ENCODE results near the gene CDC20. TPM values are rescaled to one million over a fixed set of nuclear protein-coding genes. Genes with fewer than 3 reads are reported as not detected.
A peak's percentile ranks its signal among the peaks of the same experiment; 100 is the strongest.

The CDC20 gene
- polyA plus RNA-seq (2012; rRNA removed) = 56.1 and 82.7 TPM in 2 replicates
- 36.0 and 52.4 TPM in 2 replicates for polyA plus RNA-seq (2012; cell fraction: cytosol; rRNA removed)
- 56.6 and 58.4 TPM in 2 replicates for polyA plus RNA-seq (2012; cell fraction: nucleus; rRNA removed)

GRCh38 chr1:43358746-43359693, at the start of gene CDC20:
TSS of gene CDC20 (plus strand) at chr1:43358981. CDS start at chr1:43359216, 235 bp downstream.
- Histone ChIP-seq H3K27me3 (ENCODE audit: insufficient read depth) (no peaks in the 10 kb centered on the region), H3K9me3 (no peaks in the 10 kb centered on the region), H3K4me3 (ENCODE audit: low read depth in 2 of 2, low read length in 1 of 2) (peak within 1 kb of the TSS; percentile 78 to 79), H3K4me2 (peak within 1 kb of the TSS; percentile 87), H4K20me1 (ENCODE audit: insufficient read depth) (no peaks in the 10 kb centered on the region), H3K4me1 (ENCODE audit: control insufficient read depth in 1 of 2, insufficient read depth in 2 of 2, low read depth in 1 of 2, low read length in 1 of 2) (peaks cover 7 to 30% of the 10 kb centered on the region in 2 experiments; a peak in 1 of 4 replicates), H2AFZ (ENCODE audit: low read depth) (peak within 1 kb of the TSS; percentile 94), H3K27ac (ENCODE audit: low read depth in 2 of 2, low read length in 1 of 2) (peak within 1 kb of the TSS; percentile 81 to 90), H3K79me2 (ENCODE audit: insufficient read depth) (peaks cover 52% of the 10 kb centered on the region), H3K36me3 (replicated peaks in 1 of 2; ENCODE audit: control insufficient read depth in 1 of 2, insufficient read depth in 2 of 2, low read length in 1 of 2) (peaks cover 23 to 35% of the 10 kb centered on the region in 2 experiments), H3K9ac (peak within 1 kb of the TSS; percentile 93), H3F3A (replicated peaks; ENCODE audit: insufficient read depth) (peaks cover 34% of the 10 kb centered on the region), H3K9me2 (no peaks in the 10 kb centered on the region)
- CTCF ChIA-PET = interaction anchor here (1.0 to 2.1 kb wide), 6 partner anchors 9 to 132 kb away, joined by 3 to 9 read pairs (median 5); partner anchors contain the start of genes ELOVL1, MED8 and SZT2
- 2% methylated on average over 13 of the region's 59 CpGs for WGBS (ENCODE audit: low lambda C conversion rate)
- peak; percentile 96 for DNase-seq
- POLR2A ChIA-PET = interaction anchor here (0.9 to 1.6 kb wide), 6 partner anchors 9 to 136 kb away, joined by 3 to 8 read pairs (median 4); partner anchors contain the start of genes ELOVL1, MED8 and SZT2
- TF ChIP-seq JUND (IDR thresholded peaks at IDR 0.05) (no peak), RXRA (IDR thresholded peaks at IDR 0.05; ENCODE audit: borderline replicate concordance, low read depth) (no peak), TCF12 (IDR thresholded peaks at IDR 0.05) (no peak), POLR2AphosphoS5 (IDR thresholded peaks at IDR 0.05; ENCODE audit: low read depth, low read length) (peak; percentile 41; the same call in 1 of the 2 replicates), RFX5 (IDR thresholded peaks at IDR 0.05; ENCODE audit: low read length) (no peak), YY1 (IDR thresholded peaks at IDR 0.05; ENCODE audit: low read depth) (no peak), ZBTB33 (IDR thresholded peaks at IDR 0.05; ENCODE audit: borderline replicate concordance, low read depth) (peak; percentile 98), SMC3 (IDR thresholded peaks at IDR 0.05; ENCODE audit: low read depth, low read length) (no peak), MXI1 (IDR thresholded peaks at IDR 0.05; ENCODE audit: low read depth, low read length) (peak; percentile 100), NRF1 (IDR thresholded peaks at IDR 0.05; ENCODE audit: low read depth, low read length) (no peak), FOXM1 (IDR thresholded peaks at IDR 0.05; ENCODE audit: low read depth) (peak; percentile 90), REST (IDR thresholded peaks at IDR 0.05; ENCODE audit: low read depth, low read length) (no peak), EP300 (IDR thresholded peaks at IDR 0.05; ENCODE audit: borderline replicate concordance in 1 of 2, low read depth in 1 of 2, low read length in 1 of 2) (0 out of 4 replicates have a peak, but pooled peaks of 1 of the 2 experiments have one; percentile 28), EZH2phosphoT487 (IDR thresholded peaks at IDR 0.05; ENCODE audit: borderline replicate concordance, low read depth) (no peak), MEF2A (IDR thresholded peaks at IDR 0.05; ENCODE audit: borderline replicate concordance, low read depth) (no peak), NFIC (IDR thresholded peaks at IDR 0.05; ENCODE audit: borderline replicate concordance) (no peak; the same call in 1 of the 2 replicates), CHD2 (IDR thresholded peaks at IDR 0.05; ENCODE audit: low read length, partially characterized antibody) (peak; percentile 99), GABPA (IDR thresholded peaks at IDR 0.05; ENCODE audit: low read depth) (peak; percentile 82), IRF3 (IDR thresholded peaks at IDR 0.05; ENCODE audit: low read depth, low read length) (peak; percentile 67), FOXJ3 (CRISPR knock-in tag; IDR thresholded peaks at IDR 0.05) (no peak), SIN3A (IDR thresholded peaks at IDR 0.05; ENCODE audit: borderline replicate concordance, low read depth, low read length) (peak; percentile 100), RAD21 (IDR thresholded peaks at IDR 0.05; ENCODE audit: low read length) (no peak), RCOR1 (IDR thresholded peaks at IDR 0.05; ENCODE audit: low read length) (no peak), ELF1 (IDR thresholded peaks at IDR 0.05) (peak; percentile 42; the same call in 1 of the 2 replicates), GATA2 (CRISPR knock-in tag; IDR thresholded peaks at IDR 0.05) (no peak), MAX (IDR thresholded peaks at IDR 0.05; ENCODE audit: low read depth) (peak; percentile 91), TEAD4 (IDR thresholded peaks at IDR 0.05; ENCODE audit: borderline replicate concordance, insufficient read depth) (no peak)
